Smooth muscle cell (in vitro differentiated cells): ENCODE data around the gene ITGB2. TPM values are rescaled to one million over a fixed set of nuclear protein-coding genes. Genes with fewer than 3 reads are reported as not detected.
A peak's percentile ranks its signal among the peaks of the same experiment; 100 is the strongest.

ENCODE experiments used
- DNase-seq: peaks from one replicate; lab custom pipeline; 2025; ENCODE audit not compliant: unreplicated experiment; lab: John Stamatoyannopoulos, UW
- H2AFZ ChIP-seq: fragments of 200-600 bp; sonication (generic); 2 replicates; pipeline ENCODE4 v1.6.0; 2016; ENCODE audit warnings: antibody characterized with exemption, low read depth, mild to moderate bottlenecking
- H3F3A ChIP-seq: fragments of 200-600 bp; sonication (generic); 2 replicates; pipeline ENCODE4 v1.6.0; 2017; ENCODE audit warnings: antibody characterized with exemption, low read depth
- H3K27ac ChIP-seq: fragments of 200-600 bp; sonication (generic); 2 replicates; pipeline ENCODE4 v1.5.1; 2016; ENCODE audit warnings: low read depth, mild to moderate bottlenecking
- H3K27me3 ChIP-seq: fragments of 200-600 bp; sonication (generic); 2 replicates; pipeline ENCODE4 v1.6.1; 2016; ENCODE audit warnings: low read depth, mild to moderate bottlenecking
- H3K36me3 ChIP-seq: fragments of 200-600 bp; sonication (generic); 2 replicates; pipeline ENCODE4 v1.5.1; 2016; ENCODE audit warnings: low read depth
- H3K4me1 ChIP-seq: fragments of 200-600 bp; sonication (generic); 2 replicates; pipeline ENCODE4 v1.5.1; 2016; ENCODE audit warnings: low read depth
- H3K4me2 ChIP-seq: fragments of 200-600 bp; sonication (generic); 2 replicates; pipeline ENCODE4 v1.6.0; 2016; ENCODE audit warnings: mild to moderate bottlenecking
- H3K4me3 ChIP-seq: fragments of 200-600 bp; sonication (generic); 2 replicates; pipeline ENCODE4 v1.5.1; 2016; ENCODE audit warnings: mild to moderate bottlenecking
- H3K79me2 ChIP-seq: fragments of 200-600 bp; sonication (generic); 2 replicates; pipeline ENCODE4 v1.6.0; 2016; ENCODE audit warnings: low read depth, mild to moderate bottlenecking
- H3K9ac ChIP-seq: fragments of 200-600 bp; sonication (generic); 2 replicates; pipeline ENCODE4 v1.6.0; 2016; ENCODE audit warnings: low read depth
- H3K9me3 ChIP-seq: fragments of 200-600 bp; sonication (generic); replicated peaks from 2 replicates; pipeline ENCODE4 v1.5.1; 2016; ENCODE audit warnings: low read depth
- H4K20me1 ChIP-seq: fragments of 200-600 bp; sonication (generic); 2 replicates; pipeline ENCODE4 v1.6.0; 2016; ENCODE audit warnings: low read depth
- WGBS: methylation state at CpG from one replicate; pipeline ENCODE4 v1.1.7; 2016; ENCODE audit warnings: low lambda C conversion rate; 5-methylcytosine and 5-hydroxymethylcytosine counted together
- polyA plus RNA-seq: library from polyadenylated mRNA; unstranded; fragments of >200 nt; fragmentation: Nextera tagmentation; extraction: Ambion mirVana; gene quantifications from 2 replicates; pipeline ENCODE4 v1.2.1, GENCODE V29; 2016
- total RNA-seq: library from RNA; depleted of rRNA; stranded (reverse); fragments of >200 nt; gene quantifications from 2 replicates; pipeline ENCODE4 v1.2.3, GENCODE V29; 2014
- TF ChIP-seq, protein P1 (sequence below): fragments of 200-600 bp; sonication (generic); IDR thresholded peaks from 2 replicates; pipeline ENCODE4 v1.5.1; 2017; ENCODE audit warnings: borderline replicate concordance, mild to moderate bottlenecking, antibody characterized with exemption; ENCODE audit not compliant: insufficient read depth, poor library complexity, severe bottlenecking

The ITGB2 gene
- total and polyA plus RNA-seq, 2 experiments from 2014 or later: 0.18 to 0.86 TPM

DNA sequence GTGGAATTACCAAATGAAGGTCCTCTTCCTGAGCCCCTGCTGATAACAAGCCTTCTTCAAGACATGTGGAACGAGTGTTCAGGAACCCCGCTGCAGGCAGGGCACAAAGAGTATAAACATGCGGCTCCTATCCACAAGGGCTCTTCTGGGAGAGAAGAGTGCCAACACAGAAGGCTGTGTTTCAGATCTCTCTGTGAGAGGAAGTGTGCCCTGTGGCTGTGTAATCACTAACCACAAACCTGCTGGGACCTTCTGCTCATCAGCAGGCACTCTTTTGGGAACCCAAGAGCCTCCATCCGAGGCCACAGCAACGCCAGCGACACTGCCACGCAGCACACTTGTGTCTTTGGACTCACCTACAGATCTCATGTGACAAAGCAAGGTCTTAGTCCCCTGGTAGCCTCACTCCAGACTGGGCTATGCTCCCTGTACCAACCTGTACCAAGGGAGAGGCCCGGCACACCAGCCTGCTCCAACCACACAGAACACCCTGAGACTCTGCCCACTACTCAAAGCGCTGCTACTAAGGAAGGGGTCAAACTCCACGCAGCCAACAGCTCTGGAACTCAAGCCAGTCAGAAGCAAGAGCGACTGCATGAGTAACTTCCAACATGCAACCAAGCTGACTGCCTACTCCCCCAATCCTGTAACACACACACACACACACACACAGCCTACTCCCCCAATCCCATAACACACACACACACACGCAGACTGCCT lies 55.0 kb downstream of the ITGB2 start:
- peak overlapping the region; percentile 3 for H3K27ac ChIP-seq
- whole genome bisulfite sequencing: 86% methylated on average over 12 of the region's 12 CpGs
- DNase-seq: no peak
- no peak overlapping the region for H3K4me2 ChIP-seq
- TF ChIP-seq, protein P1, sequence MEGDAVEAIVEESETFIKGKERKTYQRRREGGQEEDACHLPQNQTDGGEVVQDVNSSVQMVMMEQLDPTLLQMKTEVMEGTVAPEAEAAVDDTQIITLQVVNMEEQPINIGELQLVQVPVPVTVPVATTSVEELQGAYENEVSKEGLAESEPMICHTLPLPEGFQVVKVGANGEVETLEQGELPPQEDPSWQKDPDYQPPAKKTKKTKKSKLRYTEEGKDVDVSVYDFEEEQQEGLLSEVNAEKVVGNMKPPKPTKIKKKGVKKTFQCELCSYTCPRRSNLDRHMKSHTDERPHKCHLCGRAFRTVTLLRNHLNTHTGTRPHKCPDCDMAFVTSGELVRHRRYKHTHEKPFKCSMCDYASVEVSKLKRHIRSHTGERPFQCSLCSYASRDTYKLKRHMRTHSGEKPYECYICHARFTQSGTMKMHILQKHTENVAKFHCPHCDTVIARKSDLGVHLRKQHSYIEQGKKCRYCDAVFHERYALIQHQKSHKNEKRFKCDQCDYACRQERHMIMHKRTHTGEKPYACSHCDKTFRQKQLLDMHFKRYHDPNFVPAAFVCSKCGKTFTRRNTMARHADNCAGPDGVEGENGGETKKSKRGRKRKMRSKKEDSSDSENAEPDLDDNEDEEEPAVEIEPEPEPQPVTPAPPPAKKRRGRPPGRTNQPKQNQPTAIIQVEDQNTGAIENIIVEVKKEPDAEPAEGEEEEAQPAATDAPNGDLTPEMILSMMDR: no peak
- no peaks in the 10 kb centered on the region for H3K9me3 ChIP-seq
- H3K9ac ChIP-seq: no peak overlapping the region
- H3K27me3 ChIP-seq: no peaks in the 10 kb centered on the region
- no peak overlapping the region for H3K4me3 ChIP-seq
- no peaks in the 10 kb centered on the region for H3K36me3 ChIP-seq
- H3K79me2 ChIP-seq: peaks cover 88% of the 10 kb centered on the region
- H2AFZ ChIP-seq: no peak overlapping the region
- H3K4me1 ChIP-seq: peaks cover 20% of the 10 kb centered on the region
- peaks cover 97% of the 10 kb centered on the region for H4K20me1 ChIP-seq
- peaks cover 14% of the 10 kb centered on the region for H3F3A ChIP-seq

DNA sequence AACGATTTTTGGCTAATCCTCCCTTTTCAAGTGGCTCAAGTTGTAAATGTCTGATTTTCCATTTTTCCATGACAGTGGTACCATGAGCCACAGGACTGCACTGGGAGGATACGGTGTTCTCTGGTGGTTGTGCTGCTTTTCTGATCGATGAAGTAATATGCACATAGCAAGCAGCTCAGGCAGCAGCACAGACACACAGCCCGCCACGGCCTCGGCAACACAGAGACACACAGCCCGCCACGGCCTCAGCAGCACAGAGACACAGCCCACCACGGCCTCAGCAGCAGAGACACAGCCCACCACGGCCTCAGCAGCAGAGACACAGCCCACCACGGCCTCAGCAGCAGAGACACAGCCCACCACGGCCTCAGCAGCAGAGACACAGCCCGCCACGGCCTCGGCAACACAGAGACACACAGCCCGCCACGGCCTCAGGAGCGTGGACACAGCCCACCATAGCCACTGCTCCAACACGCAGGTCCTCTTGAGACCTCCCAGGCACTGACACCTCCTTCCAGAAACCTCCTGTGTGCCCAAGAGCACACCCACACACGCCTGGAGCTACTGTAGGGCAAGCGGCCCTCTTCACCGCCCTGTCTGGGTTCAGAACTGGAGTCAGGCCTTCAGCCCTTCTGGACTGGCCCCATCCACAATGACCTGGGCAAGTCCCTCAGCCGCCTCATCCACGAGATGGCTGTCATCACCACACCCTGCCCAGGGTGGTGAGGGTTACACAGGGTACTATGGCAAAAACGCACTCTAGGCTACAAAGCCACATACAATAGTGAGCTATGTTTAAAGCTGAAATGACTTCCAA lies 57.6 kb downstream of the ITGB2 start:
- Histone ChIP-seq H2AFZ (no peak overlapping the region), H3K27ac (no peak overlapping the region), H4K20me1 (peaks cover 99% of the 10 kb centered on the region), H3K36me3 (peaks cover 3% of the 10 kb centered on the region), H3K4me1 (peaks cover 4% of the 10 kb centered on the region), H3K4me2 (no peak overlapping the region), H3K9me3 (no peaks in the 10 kb centered on the region), H3K4me3 (no peak overlapping the region), H3K9ac (no peak overlapping the region), H3K27me3 (no peaks in the 10 kb centered on the region), H3K79me2 (peaks cover 87% of the 10 kb centered on the region), H3F3A (peaks cover 10% of the 10 kb centered on the region)
- TF ChIP-seq, protein P1: no peak
- no peak for DNase-seq
- 82% methylated on average over 25 of the region's 25 CpGs for WGBS

DNA sequence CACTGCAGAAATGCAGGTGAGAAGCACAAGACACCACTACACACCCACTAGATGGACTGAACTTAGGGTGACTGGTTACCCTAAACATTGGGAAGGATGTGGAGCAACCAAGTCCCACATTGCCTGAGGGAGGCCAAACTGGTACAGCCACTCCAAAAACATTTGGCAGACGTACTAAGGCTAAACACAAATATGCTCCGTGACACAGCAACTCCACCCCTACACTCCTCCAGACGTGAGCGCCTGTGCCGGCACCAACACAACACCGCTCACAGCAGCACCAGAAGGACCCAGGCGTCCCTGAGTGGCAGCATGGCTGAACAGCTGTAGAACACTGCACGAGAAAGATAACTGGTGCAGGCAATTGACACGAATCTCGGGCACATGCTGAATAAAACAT lies 61.9 kb downstream of the ITGB2 start:
- no peak overlapping the region for H3K27ac ChIP-seq
- H4K20me1 ChIP-seq: peaks cover 100% of the 10 kb centered on the region
- H3K27me3 ChIP-seq: no peaks in the 10 kb centered on the region
- H2AFZ ChIP-seq: no peak overlapping the region
- H3K79me2 ChIP-seq: peaks cover 89% of the 10 kb centered on the region
- H3K4me3 ChIP-seq: no peak overlapping the region
- H3K9ac ChIP-seq: no peak overlapping the region
- H3K36me3 ChIP-seq: peaks cover 3% of the 10 kb centered on the region
- WGBS: 96% methylated on average over 10 of the region's 10 CpGs
- no peaks in the 10 kb centered on the region for H3F3A ChIP-seq
- no peak overlapping the region for H3K4me2 ChIP-seq
- H3K4me1 ChIP-seq: no peaks in the 10 kb centered on the region
- TF ChIP-seq, protein P1: no peak
- no peak for DNase-seq
- H3K9me3 ChIP-seq: no peaks in the 10 kb centered on the region
